HG03103 (cell line): Measurements from ENCODE around the gene VAMP2.

Experiments used
- ATAC-seq: cut with Tn5 transposase; IDR thresholded peaks from one replicate; pipeline ENCODE4 v1.9.1; 2021; ENCODE audit warnings: low read depth; ENCODE audit not compliant: unreplicated experiment

VAMP2 gene

DNA sequence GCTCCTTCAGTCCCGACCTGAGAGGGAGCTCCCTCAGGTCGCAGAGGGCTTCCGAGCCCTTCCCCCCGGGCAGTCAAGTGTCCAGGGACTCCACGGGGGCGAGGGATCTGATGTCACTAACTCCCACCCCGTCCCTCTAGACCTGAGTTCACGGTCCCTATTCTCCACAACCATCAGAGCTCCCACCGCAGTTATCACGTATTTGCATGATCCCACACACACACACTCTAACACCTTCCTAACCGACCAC lies 6.8 kb downstream of the VAMP2 start:
- ATAC-seq, result no peak

- no peak for ATAC-seq
Measured at GRCh38 chr17:8155231-8155995, 7.3 kb downstream of the VAMP2 start.

GRCh38 chr17:8154608-8155155 lies 8.1 kb downstream of the VAMP2 start:
- ATAC-seq, result no peak

GRCh38 chr17:8153957-8154607 lies 8.7 kb downstream of the VAMP2 start:
- no peak for ATAC-seq

GRCh38 chr17:8153525-8153956 lies 9.2 kb downstream of the VAMP2 start:
- ATAC-seq, result no peak

DNA sequence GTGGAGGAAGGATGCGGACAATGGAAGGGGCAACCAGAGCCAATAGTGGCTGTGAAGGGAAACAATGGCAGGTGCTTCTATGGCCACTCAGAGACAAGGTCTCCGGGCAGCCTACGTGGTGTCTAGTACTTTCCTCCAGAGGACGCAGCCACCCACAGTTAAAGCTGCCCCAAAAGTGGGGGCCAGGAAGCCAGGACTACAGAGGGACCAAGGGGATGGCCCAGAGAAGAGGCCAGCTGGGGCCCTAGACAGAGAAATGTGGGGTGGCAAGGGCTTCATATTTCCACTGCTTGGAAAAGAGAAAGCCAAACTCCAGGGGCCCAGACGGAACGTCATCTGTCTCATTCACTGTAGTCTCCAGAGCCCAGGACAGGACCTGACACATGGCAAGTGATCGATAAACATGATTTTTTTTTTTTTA lies 9.7 kb downstream of the VAMP2 start:
- ATAC-seq, result no peak

GRCh38 chr17:8152112-8152775 lies 10.5 kb downstream of the VAMP2 start, which contains the start of gene PER1:
Gene PER1, minus strand, starts transcription at chr17:8152404. Its CDS starts 1,698 bp downstream, at chr17:8150706.
- ATAC-seq, result no peak

DNA sequence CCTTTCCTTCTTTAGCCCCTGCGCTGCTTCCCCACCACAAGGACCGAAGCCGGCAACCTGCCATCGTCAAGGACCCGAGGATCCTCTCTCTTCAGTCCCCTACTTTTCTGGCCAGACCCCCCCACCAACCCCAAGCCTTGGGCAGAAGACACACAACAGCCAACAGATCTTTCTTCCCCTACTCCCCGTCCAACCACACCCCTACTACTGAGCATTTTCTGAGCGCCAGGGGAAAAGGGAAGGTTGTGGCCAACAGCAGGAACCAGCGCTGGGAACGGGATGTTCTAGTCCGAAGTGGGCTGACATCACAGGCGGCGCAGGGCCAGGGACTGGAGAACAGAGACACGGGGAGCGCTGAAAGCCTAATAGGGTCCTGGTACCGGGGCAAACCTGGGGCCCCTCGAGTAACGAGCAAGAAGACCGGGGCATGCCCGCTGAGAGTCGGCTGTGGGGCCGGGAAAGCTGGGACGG lies 11.1 kb downstream of the VAMP2 start:
- no peak for ATAC-seq

GRCh38 chr17:8151120-8151640 lies 11.6 kb downstream of the VAMP2 start:
- peak; percentile 46 for ATAC-seq

DNA sequence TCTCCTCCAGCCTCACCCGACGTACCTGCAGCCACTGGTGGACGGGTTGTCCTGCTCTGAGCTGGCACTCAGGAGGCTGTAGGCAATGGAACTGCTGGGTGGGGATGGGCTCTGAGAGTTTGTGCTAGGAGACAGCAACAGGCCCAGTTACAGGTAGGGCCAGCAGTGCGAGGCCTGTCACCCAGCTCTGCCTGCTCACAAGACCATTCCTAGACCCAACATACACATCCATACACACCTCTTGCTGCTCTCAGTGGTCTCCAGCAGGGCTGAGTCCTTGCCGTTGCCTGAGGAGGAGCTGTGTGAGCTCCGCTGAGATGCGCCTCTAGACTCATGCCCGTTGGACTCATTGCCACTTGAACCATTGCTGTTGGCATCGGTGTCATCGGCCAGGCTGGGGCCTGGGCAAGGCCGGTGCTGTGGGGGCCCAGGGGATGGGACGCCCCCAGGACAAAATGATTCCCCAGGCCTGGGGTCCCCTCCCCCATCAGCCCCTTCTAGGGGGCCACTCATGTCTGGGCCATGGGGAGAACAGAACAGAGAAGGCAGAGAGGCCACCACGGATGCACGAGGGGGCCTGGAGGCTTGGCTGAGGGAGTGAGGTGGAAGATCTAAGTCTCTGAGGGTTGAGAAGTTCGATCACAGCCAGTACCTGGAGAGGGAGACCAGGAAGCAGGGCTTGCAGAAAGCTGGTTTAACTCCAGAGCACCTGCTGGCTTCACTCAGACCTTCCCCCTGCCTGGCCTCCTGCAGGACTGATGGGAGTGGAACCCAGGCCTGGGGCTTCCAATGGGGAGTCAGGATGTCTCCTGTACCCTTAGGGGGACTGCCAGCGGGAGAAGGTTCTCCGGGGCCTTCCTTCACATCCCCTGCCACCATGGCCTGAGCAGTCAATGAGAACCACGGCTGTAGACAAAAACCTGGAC lies 12.3 kb downstream of the VAMP2 start:
- no peak for ATAC-seq

DNA sequence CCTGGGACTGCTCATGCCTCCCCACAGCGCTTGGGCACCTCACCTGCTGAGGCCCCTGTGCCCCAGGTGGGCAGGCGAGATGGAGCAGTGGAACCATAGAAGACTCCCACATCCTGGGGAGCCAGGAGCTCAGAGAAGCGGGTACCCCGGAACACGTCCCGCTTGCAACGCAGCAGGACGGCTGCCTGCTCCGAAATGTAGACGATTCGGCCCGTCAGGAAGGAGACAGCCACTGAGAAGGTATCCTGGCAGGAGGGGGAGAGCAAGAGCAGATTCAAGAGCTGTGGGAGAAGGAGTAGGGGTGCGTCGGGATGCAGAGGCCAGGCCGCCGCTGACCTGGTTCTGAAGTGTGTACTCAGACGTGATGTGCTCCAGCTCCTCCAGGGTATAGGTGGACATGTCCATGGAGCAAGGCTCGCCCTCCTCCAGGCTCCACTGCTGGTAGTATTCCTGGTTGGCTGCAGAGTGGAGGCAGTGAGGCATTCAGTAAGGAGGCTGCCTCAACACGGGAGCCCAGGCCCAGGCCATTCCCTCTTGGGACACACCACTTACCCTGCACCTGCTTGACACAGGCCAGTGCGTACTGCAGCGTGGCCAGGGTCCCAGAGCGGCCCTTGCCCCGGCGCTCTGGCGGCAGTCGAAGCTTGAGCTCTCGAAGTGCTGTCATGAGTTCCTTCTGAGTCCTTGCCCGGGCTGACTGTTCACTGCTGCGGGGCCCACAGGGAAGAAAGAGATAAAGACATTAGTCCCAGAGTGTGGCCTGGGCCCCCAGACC lies 13.1 kb downstream of the VAMP2 start:
- ATAC-seq, result no peak

GRCh38 chr17:8148560-8148959 lies 14.2 kb downstream of the VAMP2 start:
- no peak for ATAC-seq

GRCh38 chr17:8147805-8148404 lies 14.8 kb downstream of the VAMP2 start:
- ATAC-seq, result no peak

- no peak for ATAC-seq
Measured at GRCh38 chr17:8147141-8147804, 15.5 kb downstream of the VAMP2 start.

- ATAC-seq, result no peak
Measured at GRCh38 chr17:8146381-8147140, 16.2 kb downstream of the VAMP2 start.

GRCh38 chr17:8145811-8146210 lies 16.9 kb downstream of the VAMP2 start:
- no peak for ATAC-seq

GRCh38 chr17:8144401-8145231 lies 18.1 kb downstream of the VAMP2 start:
- ATAC-seq, result no peak
